Measurements from ENCODE around the gene SRPK2. TPM values are rescaled to one million over a fixed set of nuclear protein-coding genes. Genes with fewer than 3 reads are reported as not detected.

The SRPK2 gene
- total RNA-seq, 4 donors from 2014 or later = 39.6 to 66.9 (median 45.6) TPM

DNA sequence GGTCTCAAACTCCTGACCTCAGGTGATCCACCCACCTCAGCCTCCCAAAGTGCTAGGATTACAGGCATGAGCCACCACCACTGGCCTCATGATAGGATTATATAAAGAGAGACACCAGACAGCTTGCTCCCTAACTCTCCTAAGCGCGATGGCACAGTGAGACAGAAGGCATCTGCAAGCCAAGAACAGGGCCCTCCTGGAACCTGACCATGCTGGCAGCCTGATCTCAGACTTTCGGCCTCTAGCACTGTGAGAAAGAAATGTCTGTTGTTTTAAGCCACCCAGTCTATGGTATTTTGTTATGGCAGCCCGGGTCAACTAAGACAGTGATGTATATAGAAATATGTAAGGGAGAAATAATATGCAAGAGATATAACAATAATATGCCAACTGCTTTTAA is 51.2 kb downstream of the SRPK2 start:
- TF ChIP-seq, protein P1, sequence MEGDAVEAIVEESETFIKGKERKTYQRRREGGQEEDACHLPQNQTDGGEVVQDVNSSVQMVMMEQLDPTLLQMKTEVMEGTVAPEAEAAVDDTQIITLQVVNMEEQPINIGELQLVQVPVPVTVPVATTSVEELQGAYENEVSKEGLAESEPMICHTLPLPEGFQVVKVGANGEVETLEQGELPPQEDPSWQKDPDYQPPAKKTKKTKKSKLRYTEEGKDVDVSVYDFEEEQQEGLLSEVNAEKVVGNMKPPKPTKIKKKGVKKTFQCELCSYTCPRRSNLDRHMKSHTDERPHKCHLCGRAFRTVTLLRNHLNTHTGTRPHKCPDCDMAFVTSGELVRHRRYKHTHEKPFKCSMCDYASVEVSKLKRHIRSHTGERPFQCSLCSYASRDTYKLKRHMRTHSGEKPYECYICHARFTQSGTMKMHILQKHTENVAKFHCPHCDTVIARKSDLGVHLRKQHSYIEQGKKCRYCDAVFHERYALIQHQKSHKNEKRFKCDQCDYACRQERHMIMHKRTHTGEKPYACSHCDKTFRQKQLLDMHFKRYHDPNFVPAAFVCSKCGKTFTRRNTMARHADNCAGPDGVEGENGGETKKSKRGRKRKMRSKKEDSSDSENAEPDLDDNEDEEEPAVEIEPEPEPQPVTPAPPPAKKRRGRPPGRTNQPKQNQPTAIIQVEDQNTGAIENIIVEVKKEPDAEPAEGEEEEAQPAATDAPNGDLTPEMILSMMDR (IDR thresholded peaks at IDR 0.05; ENCODE audit: low read depth) = no peak

DNA sequence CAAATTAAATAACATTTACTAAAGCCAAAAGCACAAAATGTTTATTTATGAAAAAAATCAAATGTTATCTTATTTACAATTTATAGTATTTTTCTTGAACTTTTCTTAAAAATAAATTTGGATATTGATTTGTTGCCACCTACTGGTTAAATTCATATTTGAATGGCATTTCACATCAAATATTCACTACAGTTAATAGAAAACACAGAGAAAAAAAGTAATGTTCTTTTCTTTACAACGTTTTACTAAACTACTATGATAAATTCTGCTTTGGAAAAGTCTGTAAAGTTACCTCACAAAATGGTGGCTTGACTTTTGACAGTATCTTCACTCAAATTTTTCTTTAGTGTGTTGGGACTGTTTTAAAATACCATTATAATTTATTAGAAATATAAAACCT is 52.7 kb downstream of the SRPK2 start:
- TF ChIP-seq, protein P1 (IDR thresholded peaks at IDR 0.05; ENCODE audit: low read depth) = no peak

DNA sequence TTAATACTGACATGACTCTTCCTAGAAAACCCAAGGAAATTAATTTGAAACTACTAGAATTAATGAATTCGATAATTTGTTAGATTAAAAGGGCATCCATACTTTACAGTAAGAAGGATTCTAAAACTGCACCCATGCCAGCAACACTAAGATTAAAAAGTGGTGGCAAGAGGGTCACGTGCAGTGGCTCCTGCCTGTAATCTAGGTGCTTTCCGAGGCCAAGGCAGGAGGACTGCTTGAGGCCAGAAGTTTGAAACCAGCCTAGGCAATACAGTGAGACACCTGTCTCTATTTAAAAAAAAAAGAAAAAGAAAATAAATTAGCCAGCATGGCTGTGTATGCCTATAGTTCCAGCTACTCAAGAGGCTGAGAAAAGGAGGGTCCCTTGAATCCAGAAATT is 58.2 kb downstream of the SRPK2 start:
- TF ChIP-seq, protein P1 (IDR thresholded peaks at IDR 0.05; ENCODE audit: low read depth) = no peak

DNA sequence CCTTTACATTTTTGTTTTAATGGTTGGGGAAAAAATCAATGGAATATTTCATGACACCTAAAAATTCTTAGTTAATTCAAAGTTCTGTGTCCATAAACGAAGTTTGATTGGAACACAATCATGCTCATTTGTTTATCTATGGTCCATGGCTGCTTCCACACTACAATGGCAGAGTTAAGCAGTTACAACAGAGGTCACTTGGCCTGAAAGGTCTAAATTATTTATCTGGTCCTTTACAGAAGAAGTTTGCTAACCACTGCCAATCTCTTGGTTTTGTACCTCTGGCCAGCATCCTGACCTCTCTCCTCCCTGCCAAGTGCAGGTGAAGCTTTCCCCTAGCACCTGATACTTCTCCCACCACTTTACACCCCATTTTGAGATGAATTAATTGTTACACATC is 61.5 kb downstream of the SRPK2 start:
- TF ChIP-seq, protein P1 (IDR thresholded peaks at IDR 0.05; ENCODE audit: low read depth) = no peak

DNA sequence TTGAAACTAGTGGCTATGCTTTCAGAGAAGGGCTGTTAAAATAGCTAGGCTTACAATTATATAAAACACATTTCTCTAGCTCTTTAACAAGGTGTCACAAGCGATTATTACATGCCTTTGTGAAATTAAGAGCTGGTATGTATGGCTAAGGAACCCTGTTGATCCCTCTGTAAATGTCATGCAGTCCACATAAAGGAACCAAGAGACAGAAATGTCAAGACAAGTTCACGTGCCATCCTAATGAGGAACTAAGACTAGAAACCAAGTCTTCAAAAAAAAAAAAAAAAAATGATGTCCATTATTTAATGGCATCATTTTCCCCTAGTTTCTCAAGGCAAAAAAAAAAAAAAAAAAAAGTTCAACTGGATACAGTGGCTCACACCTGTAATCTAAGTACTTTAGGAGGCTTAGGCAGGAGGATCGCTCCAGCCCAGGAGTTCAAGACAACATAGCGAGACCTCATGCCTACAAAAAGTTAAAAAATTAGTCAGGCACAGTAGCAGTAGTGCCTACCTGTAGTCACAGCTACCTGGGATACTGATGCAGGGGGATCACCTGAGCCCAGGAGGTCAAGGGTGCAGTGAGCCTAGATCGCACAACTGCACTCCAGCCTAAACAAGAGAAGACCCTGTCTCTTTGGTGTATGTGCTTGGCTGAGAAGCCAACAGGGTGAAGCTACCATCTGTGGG is 63.4 kb downstream of the SRPK2 start:
- TF ChIP-seq, protein P1 (IDR thresholded peaks at IDR 0.05; ENCODE audit: low read depth) = no peak

DNA sequence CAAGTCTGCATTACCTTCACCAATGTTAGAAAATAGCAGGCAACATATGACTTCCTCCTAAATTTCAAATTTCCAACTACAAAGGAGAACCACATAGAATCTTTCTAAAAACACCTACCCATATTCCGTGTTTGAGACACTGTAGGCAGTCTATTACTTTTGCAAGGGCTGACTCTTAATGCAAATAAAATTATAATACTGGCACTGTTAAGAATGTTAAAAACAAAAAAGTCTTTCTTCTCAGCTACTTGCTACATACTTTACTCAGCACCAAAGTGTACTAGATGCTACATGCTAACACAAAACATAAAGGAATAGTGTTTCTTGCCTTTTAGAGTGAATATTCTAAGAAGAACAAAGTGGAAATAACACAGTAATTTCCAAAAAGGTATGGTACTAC is 65.4 kb downstream of the SRPK2 start:
- TF ChIP-seq, protein P1 (IDR thresholded peaks at IDR 0.05; ENCODE audit: low read depth) = no peak

DNA sequence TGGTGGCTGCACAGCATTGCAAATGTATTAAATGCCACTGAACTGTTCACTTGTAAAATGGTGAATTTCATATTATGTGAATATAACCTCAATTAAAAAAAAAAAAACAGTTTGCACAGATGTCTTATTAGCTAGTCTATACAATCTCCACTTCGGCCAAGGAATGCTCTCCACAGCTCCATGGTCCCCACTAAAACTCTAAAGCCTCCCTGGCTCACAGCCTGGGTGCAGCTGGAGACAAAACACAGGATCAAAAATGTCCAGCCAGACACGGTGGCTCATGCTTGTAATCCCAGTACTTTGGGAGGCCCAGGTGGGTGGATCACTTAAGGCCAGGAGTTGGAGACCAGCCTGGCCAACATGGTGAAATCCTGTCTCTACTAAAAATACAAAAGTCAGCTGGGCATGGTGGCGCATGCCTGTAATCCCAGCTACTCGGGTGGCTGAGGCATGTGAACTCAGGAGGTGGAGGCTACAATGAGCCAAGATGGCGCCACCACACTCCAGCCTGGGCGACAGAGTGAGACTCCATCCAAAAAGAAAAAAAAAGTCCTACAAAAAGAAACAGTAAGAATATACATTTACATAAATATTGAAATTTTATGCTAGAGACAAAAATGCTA is 66.0 kb downstream of the SRPK2 start:
- TF ChIP-seq, protein P1 (IDR thresholded peaks at IDR 0.05; ENCODE audit: low read depth) = no peak

All from subcutaneous adipose tissue (tissue), 4 donors.